Nephron progenitor cell (in vitro differentiated cells): Measurements from ENCODE around the gene OVCH2.
"Not testable (repeated sequence)": the region's sequence is repeated elsewhere in the genome, so short reads cannot be mapped to it uniquely, and the experiment has no call there.

Experiments used
- DNase-seq: peaks from one replicate; pipeline ENCODE4 v3.0.0; 2021
- H3K27ac Mint-ChIP-seq: 2 replicates; pipeline ENCODE4 v1.8.0; 2021; ENCODE audit warnings: mild to moderate bottlenecking, moderate library complexity, mixed read lengths
- H3K27me3 Mint-ChIP-seq: 2 replicates; pipeline ENCODE4 v1.8.0; 2021; ENCODE audit warnings: mild to moderate bottlenecking, low read depth, mixed read lengths; ENCODE audit not compliant: poor library complexity
- H3K36me3 Mint-ChIP-seq: 2 replicates; pipeline ENCODE4 v1.8.0; 2021; ENCODE audit warnings: low read depth, mixed read lengths
- H3K4me1 Mint-ChIP-seq: 2 replicates; pipeline ENCODE4 v1.8.0; 2021; ENCODE audit warnings: mixed read lengths
- H3K4me3 Mint-ChIP-seq: 2 replicates; pipeline ENCODE4 v1.8.0; 2021; ENCODE audit warnings: mild to moderate bottlenecking, moderate library complexity, mixed read lengths
- H3K9me3 Mint-ChIP-seq: 2 replicates; pipeline ENCODE4 v1.8.0; 2021; ENCODE audit warnings: mild to moderate bottlenecking, moderate library complexity, mixed read lengths
- TF ChIP-seq, protein P1 (sequence below): fragments of 200-600 bp; sonication (generic); IDR thresholded peaks from 2 replicates; pipeline ENCODE4 v1.5.0; 2021; ENCODE audit warnings: antibody characterized with exemption

The OVCH2 gene

GRCh38 chr11:7664867-7665266 is 41.4 kb downstream of the OVCH2 start:
- Mint-ChIP-seq H3K4me1 (peaks cover 18% of the 10 kb centered on the region), H3K27ac (no peak overlapping the region), H3K27me3 (peaks cover 4% of the 10 kb centered on the region), H3K9me3 (peaks cover 32% of the 10 kb centered on the region), H3K4me3 (no peak overlapping the region), H3K36me3 (peaks cover 54% of the 10 kb centered on the region)
- DNase-seq, result no peak
- TF ChIP-seq, protein P1, sequence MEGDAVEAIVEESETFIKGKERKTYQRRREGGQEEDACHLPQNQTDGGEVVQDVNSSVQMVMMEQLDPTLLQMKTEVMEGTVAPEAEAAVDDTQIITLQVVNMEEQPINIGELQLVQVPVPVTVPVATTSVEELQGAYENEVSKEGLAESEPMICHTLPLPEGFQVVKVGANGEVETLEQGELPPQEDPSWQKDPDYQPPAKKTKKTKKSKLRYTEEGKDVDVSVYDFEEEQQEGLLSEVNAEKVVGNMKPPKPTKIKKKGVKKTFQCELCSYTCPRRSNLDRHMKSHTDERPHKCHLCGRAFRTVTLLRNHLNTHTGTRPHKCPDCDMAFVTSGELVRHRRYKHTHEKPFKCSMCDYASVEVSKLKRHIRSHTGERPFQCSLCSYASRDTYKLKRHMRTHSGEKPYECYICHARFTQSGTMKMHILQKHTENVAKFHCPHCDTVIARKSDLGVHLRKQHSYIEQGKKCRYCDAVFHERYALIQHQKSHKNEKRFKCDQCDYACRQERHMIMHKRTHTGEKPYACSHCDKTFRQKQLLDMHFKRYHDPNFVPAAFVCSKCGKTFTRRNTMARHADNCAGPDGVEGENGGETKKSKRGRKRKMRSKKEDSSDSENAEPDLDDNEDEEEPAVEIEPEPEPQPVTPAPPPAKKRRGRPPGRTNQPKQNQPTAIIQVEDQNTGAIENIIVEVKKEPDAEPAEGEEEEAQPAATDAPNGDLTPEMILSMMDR, result no peak

DNA sequence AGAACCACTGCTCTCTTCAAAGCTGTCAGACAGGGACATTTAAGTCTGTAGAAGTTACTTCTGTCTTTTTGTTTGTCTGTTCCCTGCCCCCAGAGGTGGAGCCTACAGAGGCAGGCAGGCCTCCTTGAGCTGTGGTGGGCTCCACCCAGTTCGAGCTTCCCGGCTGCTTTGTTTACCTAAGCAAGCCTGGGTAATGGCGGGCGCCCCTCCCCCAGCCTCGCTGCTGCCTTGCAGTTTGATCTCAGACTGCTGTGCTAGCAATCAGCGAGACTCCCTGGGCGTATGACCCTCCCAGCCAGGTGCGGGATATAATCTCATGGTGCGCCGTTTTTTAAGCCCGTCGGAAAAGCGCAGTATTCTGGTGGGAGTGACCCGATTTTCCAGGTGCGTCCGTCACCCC is 42.7 kb downstream of the OVCH2 start:
- H3K36me3 Mint-ChIP-seq, result peaks cover 48% of the 10 kb centered on the region
- H3K9me3 Mint-ChIP-seq, result peaks cover 32% of the 10 kb centered on the region
- not testable (repeated sequence) for H3K4me3 Mint-ChIP-seq, DNase-seq, H3K27ac Mint-ChIP-seq, H3K27me3 Mint-ChIP-seq
- peaks cover 10% of the 10 kb centered on the region for H3K4me1 Mint-ChIP-seq

DNA sequence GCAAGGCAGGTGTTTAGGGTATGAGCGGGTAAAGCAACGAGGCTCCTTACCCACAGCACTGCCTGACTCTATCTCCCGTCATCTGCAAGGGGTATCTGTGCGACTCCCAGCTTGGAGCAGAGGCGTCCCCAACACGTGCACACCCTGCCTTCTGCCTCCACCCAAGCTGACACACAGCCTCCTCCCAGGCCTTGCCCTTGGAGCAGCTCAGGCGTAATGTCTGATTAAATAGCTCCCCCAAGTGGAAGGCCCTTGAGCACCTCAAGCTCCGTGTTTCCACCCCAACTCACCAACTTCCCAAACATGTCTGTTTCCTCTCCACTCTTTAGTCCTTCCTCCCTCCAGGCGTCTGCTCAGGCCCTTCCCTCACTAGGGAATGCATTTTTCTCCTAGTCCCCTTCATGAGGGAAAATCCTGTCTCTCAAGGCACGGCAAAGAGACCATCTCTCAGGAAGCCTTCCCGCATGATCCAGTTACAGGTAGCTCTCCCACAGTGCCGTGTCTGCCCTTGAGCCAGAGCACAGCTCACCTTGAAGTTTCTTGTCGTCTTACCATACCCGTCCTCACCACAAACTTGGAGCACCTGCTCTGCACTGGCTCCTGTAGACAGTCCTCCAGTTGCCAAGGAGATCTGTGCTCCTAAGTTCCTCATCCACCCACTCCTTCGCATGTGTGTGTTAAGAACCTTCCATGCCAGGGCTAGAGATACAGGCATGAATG is 48.8 kb downstream of the OVCH2 start:
- Mint-ChIP-seq H3K36me3 (peaks cover 29% of the 10 kb centered on the region), H3K27ac (peak overlapping the region; percentile 33), H3K4me3 (no peak overlapping the region), H3K4me1 (peaks cover 31% of the 10 kb centered on the region), H3K9me3 (peaks cover 10% of the 10 kb centered on the region), H3K27me3 (peaks cover 4% of the 10 kb centered on the region)
- peak; percentile 50 for DNase-seq
- TF ChIP-seq, protein P1, result peak; percentile 50

DNA sequence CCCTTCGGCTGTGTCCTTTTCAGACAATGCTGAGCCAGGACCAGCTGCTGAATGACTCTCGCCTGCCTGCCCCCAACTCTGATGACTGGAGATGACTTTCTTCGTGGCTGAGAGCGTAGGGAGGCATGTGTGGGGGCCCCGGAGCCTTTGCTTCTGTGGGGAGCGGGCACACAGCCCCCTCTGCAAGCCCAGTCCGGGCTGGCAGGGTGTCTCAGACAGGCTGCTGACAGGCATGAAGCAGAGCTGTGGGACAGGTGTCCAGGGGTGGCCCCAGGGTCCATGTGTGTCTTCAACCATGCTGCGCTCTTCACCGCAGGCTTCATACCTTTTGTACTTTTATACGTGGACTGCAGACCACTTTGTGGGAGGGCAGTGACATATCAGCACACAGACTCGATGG is 49.6 kb downstream of the OVCH2 start:
- TF ChIP-seq, protein P1, result no peak
- Mint-ChIP-seq H3K27me3 (peaks cover 4% of the 10 kb centered on the region), H3K36me3 (peaks cover 33% of the 10 kb centered on the region), H3K27ac (no peak overlapping the region), H3K9me3 (peaks cover 5% of the 10 kb centered on the region), H3K4me3 (no peak overlapping the region), H3K4me1 (peaks cover 38% of the 10 kb centered on the region)
- no peak for DNase-seq

- Mint-ChIP-seq H3K9me3 (no peaks in the 10 kb centered on the region), H3K36me3 (peaks cover 35% of the 10 kb centered on the region), H3K27me3 (no peaks in the 10 kb centered on the region), H3K4me3 (no peak overlapping the region), H3K4me1 (peaks cover 45% of the 10 kb centered on the region), H3K27ac (no peak overlapping the region)
- no peak for DNase-seq
- TF ChIP-seq, protein P1, result no peak
Measured at GRCh38 chr11:7655253-7656217, 50.7 kb downstream of the OVCH2 start.

- H3K4me3 Mint-ChIP-seq, result no peak overlapping the region
- H3K27me3 Mint-ChIP-seq, result no peaks in the 10 kb centered on the region
- TF ChIP-seq, protein P1, result no peak
- H3K9me3 Mint-ChIP-seq, result no peaks in the 10 kb centered on the region
- peak overlapping the region; percentile 74 for H3K27ac Mint-ChIP-seq
- H3K36me3 Mint-ChIP-seq, result peaks cover 48% of the 10 kb centered on the region
- DNase-seq, result no peak
- H3K4me1 Mint-ChIP-seq, result peaks cover 45% of the 10 kb centered on the region
Measured at GRCh38 chr11:7654195-7654705, 52.0 kb downstream of the OVCH2 start.
